ENCODE measurements around the gene REC8. TPM values are rescaled to one million over a fixed set of nuclear protein-coding genes. Genes with fewer than 3 reads are reported as not detected.

The REC8 gene
- total and polyA plus RNA-seq, 2 of the 13 experiments (the other 11 are each of a cell fraction or from before 2014, with no cell fraction given), result 3.4 to 14.7 TPM

DNA sequence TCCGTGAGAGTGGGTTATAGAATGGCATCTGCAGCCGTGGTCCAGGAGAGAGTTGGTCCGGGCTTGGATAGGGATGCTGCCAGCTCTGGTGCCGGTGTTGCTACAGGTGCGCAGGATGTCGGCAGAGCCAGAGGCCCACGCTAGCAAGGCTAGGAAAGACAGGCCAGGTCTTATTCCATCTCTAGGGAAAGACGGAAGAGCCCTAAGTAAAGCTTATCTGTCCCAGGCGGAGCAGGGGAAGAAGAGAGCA is 36.4 kb upstream of the REC8 start (continued):
- TF ChIP-seq ZNF598 (CRISPR knock-in tag; IDR thresholded peaks at IDR 0.05; ENCODE audit: borderline replicate concordance), result peak; percentile 85; the same call in 1 of the 2 replicates
- TF ChIP-seq ZNF546 (CRISPR knock-in tag; conservative IDR thresholded peaks at IDR 0.05), result no peak
- TF ChIP-seq ZNF567 (CRISPR knock-in tag; IDR thresholded peaks at IDR 0.05; ENCODE audit: borderline replicate concordance), result peak; percentile 77; the same call in 1 of the 2 replicates
- 0 out of 2 replicates have a peak, but pooled peaks have one; percentile 23 for TF ChIP-seq ZNF513 (CRISPR knock-in tag; conservative IDR thresholded peaks at IDR 0.05)
- TF ChIP-seq REL (CRISPR knock-in tag; conservative IDR thresholded peaks at IDR 0.05), result no peak
- TF ChIP-seq REPIN1 (CRISPR knock-in tag; IDR thresholded peaks at IDR 0.05; ENCODE audit: borderline replicate concordance, low read depth), result no peak
- no peak for TF ChIP-seq ZNF207 (IDR thresholded peaks at IDR 0.05; ENCODE audit: borderline replicate concordance)
- TF ChIP-seq GATA4 (IDR thresholded peaks at IDR 0.05; ENCODE audit: borderline replicate concordance, low read depth), result no peak; the same call in 1 of the 2 replicates
- no peak for TF ChIP-seq ISX (CRISPR knock-in tag; conservative IDR thresholded peaks at IDR 0.05)
- no peak for TF ChIP-seq ZNF552 (CRISPR knock-in tag; IDR thresholded peaks at IDR 0.05; ENCODE audit: borderline replicate concordance)
- TF ChIP-seq ZNF205 (CRISPR knock-in tag; IDR thresholded peaks at IDR 0.05), result no peak; the same call in 1 of the 2 replicates
- no peak for TF ChIP-seq ZNF816 (CRISPR knock-in tag; IDR thresholded peaks at IDR 0.05; ENCODE audit: borderline replicate concordance)
- TF ChIP-seq SCMH1 (CRISPR knock-in tag; IDR thresholded peaks at IDR 0.05; ENCODE audit: borderline replicate concordance), result no peak
- peak; percentile 59; the same call in 1 of the 2 replicates for TF ChIP-seq GZF1 (CRISPR knock-in tag; IDR thresholded peaks at IDR 0.05)
- TF ChIP-seq RXRA (CRISPR knock-in tag; IDR thresholded peaks at IDR 0.05), result no peak
- TF ChIP-seq PPARG (CRISPR knock-in tag; conservative IDR thresholded peaks at IDR 0.05), result no peak
- no peak for TF ChIP-seq NR2C2 (CRISPR knock-in tag; IDR thresholded peaks at IDR 0.05; ENCODE audit: borderline replicate concordance)
- TF ChIP-seq ZNF292 (CRISPR knock-in tag; IDR thresholded peaks at IDR 0.05; ENCODE audit: borderline replicate concordance, low read depth), result no peak; the same call in 1 of the 2 replicates
- no peak for TF ChIP-seq PHF20 (CRISPR knock-in tag; IDR thresholded peaks at IDR 0.05)
- TF ChIP-seq JUNB (CRISPR knock-in tag; IDR thresholded peaks at IDR 0.05; ENCODE audit: borderline replicate concordance), result no peak
- TF ChIP-seq TRIM22 (IDR thresholded peaks at IDR 0.05), result no peak
- 0 out of 2 replicates have a peak, but pooled peaks have one; percentile 5 for TF ChIP-seq ZNF652 (CRISPR knock-in tag; IDR thresholded peaks at IDR 0.05; ENCODE audit: borderline replicate concordance, low read depth)
- TF ChIP-seq ZNF296 (CRISPR knock-in tag; conservative IDR thresholded peaks at IDR 0.05), result no peak
- no peak for TF ChIP-seq EEA1 (CRISPR knock-in tag; IDR thresholded peaks at IDR 0.05; ENCODE audit: borderline replicate concordance)
- TF ChIP-seq ZNF7 (CRISPR knock-in tag; IDR thresholded peaks at IDR 0.05), result no peak

Measured in HepG2 (cell line).